GM10248 (cell line): ENCODE measurements around the gene VWC2.

Source experiments
- CTCF ChIA-PET: fragments of 300-600 bp; sonication (Branson Sonifier 250); formaldehyde crosslinking; extraction: SDS; loops from one replicate; lab custom pipeline; 2021; ENCODE audit warnings: antibody characterized with exemption; lab: Yijun Ruan, JAX
- POLR2A ChIA-PET: fragments of 350-650 bp; sonication (Branson Sonifier 250); formaldehyde crosslinking; extraction: SDS; loops from one replicate; lab custom pipeline; 2020; ENCODE audit warnings: antibody characterized with exemption; lab: Yijun Ruan, JAX
- DNase-seq: peaks from one replicate; pipeline ENCODE4 v3.0.0; 2012; ENCODE audit errors: extremely low spot score
- CTCF ChIP-seq: IDR thresholded peaks from 2 replicates; pipeline ENCODE4 v1.5.1; 2012; ENCODE audit warnings: mild to moderate bottlenecking, low read depth; ENCODE audit errors: extremely low read depth, missing control alignments, control extremely low read depth

The VWC2 gene

GRCh38 chr7:49772916-49773217, 571 bp upstream of the VWC2 start:
- POLR2A ChIA-PET: no interaction called here
- no peak for TF ChIP-seq CTCF
- CTCF ChIA-PET: no interaction called here
- no peak for DNase-seq

GRCh38 chr7:49773936-49774458, 559 bp downstream of the VWC2 start:
- DNase-seq: no peak
- ChIA-PET POLR2A (no interaction called here), CTCF (no interaction called here)
- no peak for TF ChIP-seq CTCF

- no peak for DNase-seq
- CTCF ChIA-PET: no interaction called here
- POLR2A ChIA-PET: no interaction called here
- no peak for TF ChIP-seq CTCF
Observed at GRCh38 chr7:49774459-49775064, 1.1 kb downstream of the VWC2 start.

- CTCF ChIA-PET: no interaction called here
- POLR2A ChIA-PET: no interaction called here
- DNase-seq: no peak
- no peak for TF ChIP-seq CTCF
Observed at GRCh38 chr7:49775065-49775948, 1.9 kb downstream of the VWC2 start.

GRCh38 chr7:49775949-49776443, 2.6 kb downstream of the VWC2 start:
- CTCF ChIA-PET: interaction anchor here (1.2 to 1.7 kb wide), 2 partner anchors 10 to 65 kb away, joined by 3 read pairs; no protein-coding TSS in a partner anchor
- no peak for TF ChIP-seq CTCF
- POLR2A ChIA-PET: no interaction called here
- DNase-seq: no peak

- TF ChIP-seq CTCF: peak; percentile 3
- ChIA-PET POLR2A (no interaction called here), CTCF (interaction anchor here (0.7 to 1.7 kb wide), 4 partner anchors 10 to 64 kb away, joined by 3 read pairs; no protein-coding TSS in a partner anchor)
- DNase-seq: no peak
Observed at GRCh38 chr7:49776994-49777393, 3.6 kb downstream of the VWC2 start.
